Measurements from ENCODE around the gene ALPL. TPM values are rescaled to one million over a fixed set of nuclear protein-coding genes. Genes with fewer than 3 reads are reported as not detected.

ALPL gene
- total RNA-seq, 1 experiment from 2014 or later = 84.8 TPM

DNA sequence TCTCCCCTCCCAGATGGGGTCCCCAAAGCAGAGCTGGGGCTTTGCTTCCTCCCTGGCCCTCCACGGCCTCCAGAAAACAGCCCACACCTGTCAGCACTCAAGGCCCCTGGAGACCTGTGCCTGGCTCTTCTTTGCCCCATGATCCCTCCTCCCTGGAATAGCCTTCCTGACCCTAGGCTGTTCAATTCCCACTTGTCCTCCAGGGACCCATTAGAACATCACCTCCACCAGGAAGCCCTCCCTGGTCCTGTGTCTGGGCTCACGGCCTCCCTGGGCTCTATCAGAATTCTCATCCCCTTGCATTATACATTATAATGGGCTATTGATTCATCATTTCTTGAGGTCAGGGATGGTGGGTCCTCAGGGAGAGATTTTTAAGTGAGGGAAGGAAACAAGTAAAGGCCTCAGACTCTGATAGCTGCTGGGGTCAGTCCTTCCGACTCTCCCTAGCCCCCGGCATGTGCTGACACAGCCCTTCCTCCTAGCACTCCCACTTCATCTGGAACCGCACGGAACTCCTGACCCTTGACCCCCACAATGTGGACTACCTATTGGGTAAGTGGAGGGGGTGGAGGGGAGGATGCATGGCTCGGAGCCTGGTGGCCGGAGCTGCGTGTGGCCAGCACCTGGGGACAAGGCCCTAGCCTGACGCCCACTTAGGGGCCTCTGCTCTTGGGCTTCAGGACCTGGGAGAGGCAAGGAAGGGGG lies 60.8 kb downstream of the ALPL start:
- H3T11ph ChIP-seq (ENCODE audit: low read length) = no peak overlapping the region
- Mint-ChIP-seq H3K36me3 (ENCODE audit: insufficient read depth in 1 of 3, low read depth in 3 of 3) (peaks cover 2 to 13% (median 7%) of the 10 kb centered on the region in 3 experiments; a peak in 3 of 7 replicates), H3K9me3 (no peaks in the 10 kb centered on the region), H3K27me3 (ENCODE audit: low read depth) (no peaks in the 10 kb centered on the region), H3K27ac (peak overlapping the region in 2 of 3 experiments; percentile 40 to 70; a peak in 2 of 7 replicates), H3K4me1 (peaks cover 21 to 24% of the 10 kb centered on the region in 2 experiments), H3K4me3 (no peak overlapping the region; a peak in 1 of 5 replicates)
- H4K8ac ChIP-seq (replicated peaks; ENCODE audit: insufficient read length, low read depth, low read length) = no peak overlapping the region
- no peak overlapping the region for H3K23ac ChIP-seq (ENCODE audit: insufficient read length, low read depth, low read length)
- H3K4me2 ChIP-seq (ENCODE audit: insufficient read depth, insufficient read length, low read length) = no peak overlapping the region
- H2BK5ac ChIP-seq (ENCODE audit: insufficient read length, low read length) = no peak overlapping the region
- no CpG with 5 or more reads among the region's 10 CpGs for whole genome bisulfite sequencing (ENCODE audit: extremely low coverage, insufficient read length, low lambda C conversion rate)
- H3K4me1 ChIP-seq (ENCODE audit: insufficient read depth, low read length) = peaks cover 2% of the 10 kb centered on the region; the same call in 1 of the 2 replicates
- no peaks in the 10 kb centered on the region for H3K79me1 ChIP-seq (ENCODE audit: insufficient read depth, low read depth, low read length, poor library complexity, severe bottlenecking)
- no peak overlapping the region for H2BK15ac ChIP-seq (ENCODE audit: low read depth, low read length)
- H3K27ac ChIP-seq (ENCODE audit: insufficient read length, low read depth, low read length) = no peak overlapping the region
- TF ChIP-seq, protein P1, sequence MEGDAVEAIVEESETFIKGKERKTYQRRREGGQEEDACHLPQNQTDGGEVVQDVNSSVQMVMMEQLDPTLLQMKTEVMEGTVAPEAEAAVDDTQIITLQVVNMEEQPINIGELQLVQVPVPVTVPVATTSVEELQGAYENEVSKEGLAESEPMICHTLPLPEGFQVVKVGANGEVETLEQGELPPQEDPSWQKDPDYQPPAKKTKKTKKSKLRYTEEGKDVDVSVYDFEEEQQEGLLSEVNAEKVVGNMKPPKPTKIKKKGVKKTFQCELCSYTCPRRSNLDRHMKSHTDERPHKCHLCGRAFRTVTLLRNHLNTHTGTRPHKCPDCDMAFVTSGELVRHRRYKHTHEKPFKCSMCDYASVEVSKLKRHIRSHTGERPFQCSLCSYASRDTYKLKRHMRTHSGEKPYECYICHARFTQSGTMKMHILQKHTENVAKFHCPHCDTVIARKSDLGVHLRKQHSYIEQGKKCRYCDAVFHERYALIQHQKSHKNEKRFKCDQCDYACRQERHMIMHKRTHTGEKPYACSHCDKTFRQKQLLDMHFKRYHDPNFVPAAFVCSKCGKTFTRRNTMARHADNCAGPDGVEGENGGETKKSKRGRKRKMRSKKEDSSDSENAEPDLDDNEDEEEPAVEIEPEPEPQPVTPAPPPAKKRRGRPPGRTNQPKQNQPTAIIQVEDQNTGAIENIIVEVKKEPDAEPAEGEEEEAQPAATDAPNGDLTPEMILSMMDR (conservative IDR thresholded peaks at IDR 0.05) = no peak
- no peaks in the 10 kb centered on the region for H3K9me3 ChIP-seq (ENCODE audit: control insufficient read depth, low read depth, low read length)
- H3K56ac ChIP-seq (ENCODE audit: insufficient read length, low read depth, low read length) = no peak overlapping the region
- no peaks in the 10 kb centered on the region for H4K20me1 ChIP-seq (ENCODE audit: control insufficient read depth, insufficient read depth, insufficient read length)
- no peak overlapping the region for H2BK120ac ChIP-seq (ENCODE audit: low read depth, low read length, poor library complexity, severe bottlenecking)
- no peak overlapping the region for H3K9ac ChIP-seq (ENCODE audit: extremely low read depth, insufficient read length, low read length)
- no peak overlapping the region for H3K4ac ChIP-seq (ENCODE audit: low read depth, low read length)
- H3K18ac ChIP-seq (ENCODE audit: insufficient read length, low read depth, low read length) = no peak overlapping the region
- H3K14ac ChIP-seq (ENCODE audit: insufficient read depth, low read length) = no peak overlapping the region
- no peaks in the 10 kb centered on the region for H3K27me3 ChIP-seq (ENCODE audit: insufficient read depth, low read length)
- H3K79me2 ChIP-seq (ENCODE audit: insufficient read depth, low read length) = no peaks in the 10 kb centered on the region
- no peak overlapping the region for H2AK5ac ChIP-seq (ENCODE audit: insufficient read length, low read length)
- H2AFZ ChIP-seq (ENCODE audit: low read length) = no peak overlapping the region
- H4K91ac ChIP-seq (ENCODE audit: insufficient read length, low read depth, low read length) = no peak overlapping the region
- DNase-seq = no peak
- no peaks in the 10 kb centered on the region for H3K23me2 ChIP-seq (ENCODE audit: insufficient read length, low read depth, low read length, poor library complexity, severe bottlenecking)
- no peak overlapping the region for H2BK12ac ChIP-seq (ENCODE audit: insufficient read length, low read depth, low read length)
- no peak overlapping the region for H2BK20ac ChIP-seq (ENCODE audit: low read depth, low read length, poor library complexity, severe bottlenecking)
- H4K5ac ChIP-seq (ENCODE audit: insufficient read length, low read depth, low read length) = no peak overlapping the region
